Liver (tissue), 9 donors: Measurements from ENCODE around the gene CTNNA2. TPM values are rescaled to one million over a fixed set of nuclear protein-coding genes. Genes with fewer than 3 reads are reported as not detected.

ENCODE experiments used
- DNase-seq: peaks from one replicate; pipeline ENCODE4 v3.0.0-alpha.2; 2017; ENCODE audit warnings: low spot score
- H3K27ac ChIP-seq, 2 donors: one replicate each; pipeline ENCODE4 v1.7.0; 2013; ENCODE audit warnings: inconsistent platforms in 2 of 2, low read length in 2 of 2, control low read depth in 1 of 2, low read depth in 1 of 2, mild to moderate bottlenecking in 1 of 2
- H3K27me3 ChIP-seq, 4 donors: one replicate each; pipeline versions ENCODE4 v1.6.1 to v1.7.0; 2013; ENCODE audit warnings: low read length in 3 of 4, inconsistent platforms in 1 of 4, mild to moderate bottlenecking in 1 of 4, moderate library complexity in 1 of 4; ENCODE audit not compliant: control insufficient read depth in 4 of 4, insufficient read depth in 4 of 4
- H3K36me3 ChIP-seq, 4 donors: one replicate each; pipeline versions ENCODE4 v1.6.1 to v1.7.0; 2013; ENCODE audit warnings: low read length in 3 of 4, mild to moderate bottlenecking in 3 of 4, low read depth in 1 of 4, moderate library complexity in 1 of 4; ENCODE audit not compliant: control insufficient read depth in 4 of 4, insufficient read depth in 3 of 4
- H3K4me1 ChIP-seq, 4 donors: one replicate each; pipeline versions ENCODE4 v1.6.1 to v1.7.0; 2013; ENCODE audit warnings: low read length in 3 of 4, mild to moderate bottlenecking in 3 of 4, moderate library complexity in 1 of 4; ENCODE audit not compliant: control insufficient read depth in 4 of 4, insufficient read depth in 4 of 4
- H3K4me3 ChIP-seq, 3 donors: one replicate each; pipeline versions ENCODE4 v1.6.1 to v1.7.0; 2013; ENCODE audit warnings: low read length in 3 of 3, control low read depth in 1 of 3, low read depth in 1 of 3, mild to moderate bottlenecking in 1 of 3
- H3K9ac ChIP-seq, 2 donors: one replicate each; pipeline ENCODE4 v1.7.0; 2013; ENCODE audit warnings: low read length in 2 of 2, mild to moderate bottlenecking in 2 of 2, moderate library complexity in 2 of 2, control low read depth in 1 of 2, low read depth in 1 of 2
- H3K9me3 ChIP-seq, 4 donors: one replicate each; pipeline versions ENCODE4 v1.6.1 to v1.7.0; 2013; ENCODE audit warnings: low read length in 3 of 4; ENCODE audit not compliant: control insufficient read depth in 4 of 4
- EGR1 ChIP-seq, 2 donors: IDR thresholded peaks; 2 replicates each; pipeline ENCODE4 v1.6.1; 2016 to 2018; ENCODE audit warnings: antibody characterized with exemption in 2 of 2, low read depth in 2 of 2
- FOXA1 ChIP-seq: IDR thresholded peaks from 2 replicates; pipeline ENCODE4 v1.6.1; 2016; ENCODE audit warnings: antibody characterized with exemption
- FOXA2 ChIP-seq: IDR thresholded peaks from 2 replicates; pipeline ENCODE4 v1.6.1; 2016; ENCODE audit warnings: antibody characterized with exemption
- HNF4A ChIP-seq, 2 donors: conservative IDR thresholded peaks; 2 replicates each; pipeline ENCODE4 v1.6.1; 2016; ENCODE audit warnings: antibody characterized with exemption in 2 of 2, mild to moderate bottlenecking in 2 of 2
- HNF4G ChIP-seq: IDR thresholded peaks from 2 replicates; pipeline ENCODE4 v1.6.1; 2016; ENCODE audit warnings: antibody characterized with exemption
- JUND ChIP-seq, 2 donors: IDR thresholded peaks; 2 replicates each; pipeline ENCODE4 v1.6.1; 2016; ENCODE audit warnings: antibody characterized with exemption in 2 of 2
- NR2F2 ChIP-seq: IDR thresholded peaks from 2 replicates; pipeline ENCODE4 v1.6.1; 2016; ENCODE audit warnings: antibody characterized with exemption
- RAD21 ChIP-seq, 2 donors: IDR thresholded peaks; 2 replicates each; pipeline ENCODE4 v1.6.1; 2016; ENCODE audit warnings: antibody characterized with exemption in 2 of 2, mild to moderate bottlenecking in 2 of 2
- RXRA ChIP-seq, 2 donors: IDR thresholded peaks; 2 replicates each; pipeline ENCODE4 v1.6.1; 2017 to 2018; ENCODE audit warnings: antibody characterized with exemption in 2 of 2, mild to moderate bottlenecking in 1 of 2
- SP1 ChIP-seq: IDR thresholded peaks from 2 replicates; pipeline ENCODE4 v1.6.1; 2018; ENCODE audit warnings: antibody characterized with exemption, mild to moderate bottlenecking
- TAF1 ChIP-seq: conservative IDR thresholded peaks from 2 replicates; pipeline ENCODE4 v1.6.1; 2016; ENCODE audit warnings: antibody characterized with exemption, mild to moderate bottlenecking
- YY1 ChIP-seq: IDR thresholded peaks from 2 replicates; pipeline ENCODE4 v1.6.1; 2016; ENCODE audit warnings: antibody characterized with exemption, mild to moderate bottlenecking
- WGBS: extraction: QIAGEN DNeasy Blood & Tissue Kit; methylation state at CpG from one replicate; pipeline ENCODE4 v1.1.7; 2013; 5-methylcytosine and 5-hydroxymethylcytosine counted together
- polyA plus RNA-seq, 2 donors: library from polyadenylated mRNA; stranded (reverse) in 1 of 2; unstranded in 1 of 2; fragments of 200-250 nt in 1 of 2; fragments of >200 nt in 1 of 2; fragmentation: Nextera tagmentation in 1 of 2; extraction: Ambion mirVana in 1 of 2; gene quantifications; one replicate each; pipeline versions ENCODE4 v1.2.1 to v1.2.3, GENCODE V29; 2013 to 2015
- total RNA-seq, 2 donors: library from RNA; depleted of rRNA; stranded (reverse); fragments of >200 nt; gene quantifications; one replicate each; pipeline ENCODE4 v1.2.3, GENCODE V29; 2014
- TF ChIP-seq, protein P1 (sequence below): IDR thresholded peaks from 2 replicates; pipeline ENCODE4 v1.6.1; 2016; ENCODE audit warnings: antibody characterized with exemption
- TF ChIP-seq, protein P2 (sequence below): fragments of 150-350 bp; IDR thresholded peaks from 2 replicates; pipeline ENCODE4 v1.5.1; 2017; ENCODE audit warnings: improper control_type of control experiment, low read depth, low read length; ENCODE audit not compliant: missing input control
- TF ChIP-seq, protein P3 (sequence below): IDR thresholded peaks from 2 replicates; pipeline ENCODE4 v1.6.1; 2016; ENCODE audit warnings: antibody characterized with exemption
- donor health status: healthy.
- donor health status: healthy.
- donor health status: healthy.
- donor health status: healthy.
- donor health status: healthy.

Gene CTNNA2
- total and polyA plus RNA-seq, 4 donors = 0.05 TPM; not detected in 3

DNA sequence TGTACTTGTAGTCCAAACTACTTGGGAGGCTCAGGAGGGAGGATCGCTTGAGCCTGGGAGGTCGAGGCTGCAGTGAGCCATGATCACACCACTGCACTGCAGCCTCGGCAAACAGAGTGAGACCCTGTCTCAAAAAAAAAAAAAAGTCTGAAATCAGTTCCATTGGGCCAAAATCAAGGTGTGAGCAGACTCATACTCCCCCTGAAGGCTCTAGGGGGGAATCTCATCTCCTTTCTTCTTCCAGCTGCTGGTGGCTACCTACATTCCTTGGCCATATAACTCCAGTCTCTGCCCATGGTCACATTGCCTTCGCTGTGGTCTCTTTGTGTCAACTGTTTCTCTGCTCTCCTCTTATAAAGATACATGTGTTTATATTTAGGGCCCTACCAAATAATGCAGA, 557.7 kb downstream of the CTNNA2 start:
- DNase-seq = no peak
- Histone ChIP-seq H3K4me3 (no peak overlapping the region), H3K27me3 (peaks cover 0 to 10% (median 2%) of the 10 kb centered on the region in 4 donors), H3K9me3 (no peaks in the 10 kb centered on the region), H3K9ac (no peak overlapping the region), H3K27ac (no peak overlapping the region), H3K36me3 (no peaks in the 10 kb centered on the region), H3K4me1 (no peaks in the 10 kb centered on the region)
- TF ChIP-seq, protein P1, sequence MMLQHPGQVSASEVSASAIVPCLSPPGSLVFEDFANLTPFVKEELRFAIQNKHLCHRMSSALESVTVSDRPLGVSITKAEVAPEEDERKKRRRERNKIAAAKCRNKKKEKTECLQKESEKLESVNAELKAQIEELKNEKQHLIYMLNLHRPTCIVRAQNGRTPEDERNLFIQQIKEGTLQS = no peak
- TF ChIP-seq RAD21 (IDR thresholded peaks at IDR 0.05) = no peak
- no peak for TF ChIP-seq HNF4A (conservative IDR thresholded peaks at IDR 0.05)
- TF ChIP-seq, protein P2, sequence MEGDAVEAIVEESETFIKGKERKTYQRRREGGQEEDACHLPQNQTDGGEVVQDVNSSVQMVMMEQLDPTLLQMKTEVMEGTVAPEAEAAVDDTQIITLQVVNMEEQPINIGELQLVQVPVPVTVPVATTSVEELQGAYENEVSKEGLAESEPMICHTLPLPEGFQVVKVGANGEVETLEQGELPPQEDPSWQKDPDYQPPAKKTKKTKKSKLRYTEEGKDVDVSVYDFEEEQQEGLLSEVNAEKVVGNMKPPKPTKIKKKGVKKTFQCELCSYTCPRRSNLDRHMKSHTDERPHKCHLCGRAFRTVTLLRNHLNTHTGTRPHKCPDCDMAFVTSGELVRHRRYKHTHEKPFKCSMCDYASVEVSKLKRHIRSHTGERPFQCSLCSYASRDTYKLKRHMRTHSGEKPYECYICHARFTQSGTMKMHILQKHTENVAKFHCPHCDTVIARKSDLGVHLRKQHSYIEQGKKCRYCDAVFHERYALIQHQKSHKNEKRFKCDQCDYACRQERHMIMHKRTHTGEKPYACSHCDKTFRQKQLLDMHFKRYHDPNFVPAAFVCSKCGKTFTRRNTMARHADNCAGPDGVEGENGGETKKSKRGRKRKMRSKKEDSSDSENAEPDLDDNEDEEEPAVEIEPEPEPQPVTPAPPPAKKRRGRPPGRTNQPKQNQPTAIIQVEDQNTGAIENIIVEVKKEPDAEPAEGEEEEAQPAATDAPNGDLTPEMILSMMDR = no peak
- no peak for TF ChIP-seq FOXA1
- TF ChIP-seq TAF1 = no peak
- no peak for TF ChIP-seq NR2F2
- no peak for TF ChIP-seq JUND (IDR thresholded peaks at IDR 0.05)
- no peak for TF ChIP-seq FOXA2
- TF ChIP-seq, protein P3, sequence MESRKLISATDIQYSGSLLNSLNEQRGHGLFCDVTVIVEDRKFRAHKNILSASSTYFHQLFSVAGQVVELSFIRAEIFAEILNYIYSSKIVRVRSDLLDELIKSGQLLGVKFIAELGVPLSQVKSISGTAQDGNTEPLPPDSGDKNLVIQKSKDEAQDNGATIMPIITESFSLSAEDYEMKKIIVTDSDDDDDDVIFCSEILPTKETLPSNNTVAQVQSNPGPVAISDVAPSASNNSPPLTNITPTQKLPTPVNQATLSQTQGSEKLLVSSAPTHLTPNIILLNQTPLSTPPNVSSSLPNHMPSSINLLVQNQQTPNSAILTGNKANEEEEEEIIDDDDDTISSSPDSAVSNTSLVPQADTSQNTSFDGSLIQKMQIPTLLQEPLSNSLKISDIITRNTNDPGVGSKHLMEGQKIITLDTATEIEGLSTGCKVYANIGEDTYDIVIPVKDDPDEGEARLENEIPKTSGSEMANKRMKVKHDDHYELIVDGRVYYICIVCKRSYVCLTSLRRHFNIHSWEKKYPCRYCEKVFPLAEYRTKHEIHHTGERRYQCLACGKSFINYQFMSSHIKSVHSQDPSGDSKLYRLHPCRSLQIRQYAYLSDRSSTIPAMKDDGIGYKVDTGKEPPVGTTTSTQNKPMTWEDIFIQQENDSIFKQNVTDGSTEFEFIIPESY = no peak
- TF ChIP-seq RXRA (IDR thresholded peaks at IDR 0.05) = no peak
- TF ChIP-seq HNF4G = no peak
- TF ChIP-seq EGR1 (IDR thresholded peaks at IDR 0.05; ENCODE audit: low read depth in 2 of 2) = no peak
- no peak for TF ChIP-seq YY1
- no peak for TF ChIP-seq SP1
- 83% methylated on average over 4 of the region's 4 CpGs for WGBS

DNA sequence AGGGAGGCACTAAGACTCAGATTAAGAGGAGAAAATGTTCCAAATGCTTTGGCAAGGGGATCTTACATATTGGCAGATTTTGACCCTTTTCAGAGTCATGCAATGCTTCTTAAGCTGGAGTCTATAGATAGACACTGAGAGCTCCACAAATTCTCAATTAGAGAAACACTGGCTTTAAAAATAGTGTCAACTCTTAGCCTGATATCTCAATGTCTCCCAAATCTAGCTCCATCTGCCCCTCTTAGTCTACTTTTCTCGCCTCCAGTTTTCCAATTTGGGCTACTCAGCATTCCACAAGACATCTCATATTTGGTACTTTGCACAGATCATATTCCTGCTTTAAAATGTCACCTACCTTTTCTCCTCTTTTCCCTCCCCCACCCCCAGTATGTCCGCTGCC, 559.1 kb downstream of the CTNNA2 start:
- H3K36me3 ChIP-seq = no peaks in the 10 kb centered on the region

DNA sequence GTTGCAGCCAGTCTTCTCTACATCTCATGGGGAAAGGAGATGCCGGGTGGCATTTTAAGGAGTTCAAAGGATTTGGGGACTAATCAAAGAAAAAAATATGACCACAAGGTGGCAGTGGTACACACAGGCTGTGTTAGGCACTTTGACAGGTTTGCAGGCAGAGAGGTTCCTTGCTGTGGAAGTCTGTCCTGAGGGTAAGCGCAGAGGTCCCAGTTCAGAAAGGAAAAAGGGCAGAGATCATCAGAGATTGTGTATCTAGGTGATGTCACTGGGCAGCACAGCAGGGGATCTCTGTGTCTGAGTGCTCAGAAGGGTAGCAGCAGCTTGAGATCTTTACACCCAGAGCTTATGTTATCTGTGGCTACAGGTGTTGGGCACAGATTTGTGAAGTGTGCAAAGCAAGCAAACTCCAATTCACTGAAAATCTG, 560.3 kb downstream of the CTNNA2 start:
- WGBS = 10% methylated on average over 2 of the region's 2 CpGs
- Histone ChIP-seq H3K4me3 (no peak overlapping the region), H3K27me3 (peaks cover 0 to 8% (median 2%) of the 10 kb centered on the region in 4 donors), H3K27ac (no peak overlapping the region), H3K9ac (no peak overlapping the region), H3K36me3 (no peaks in the 10 kb centered on the region), H3K9me3 (no peaks in the 10 kb centered on the region), H3K4me1 (no peaks in the 10 kb centered on the region)
- TF ChIP-seq, protein P1 = no peak
- TF ChIP-seq EGR1 (IDR thresholded peaks at IDR 0.05; ENCODE audit: low read depth in 2 of 2) (no peak), TAF1 (no peak), NR2F2 (no peak), RAD21 (IDR thresholded peaks at IDR 0.05) (peak; percentile 71 to 81)
- TF ChIP-seq, protein P2 = peak; percentile 46
- DNase-seq = no peak

More for the DNA sequence above, 559.1 kb downstream of the CTNNA2 start:
- 80% methylated on average over 2 of the region's 2 CpGs for WGBS
- H3K9ac ChIP-seq = no peak overlapping the region
- H3K9me3 ChIP-seq = no peaks in the 10 kb centered on the region
- no peak overlapping the region for H3K27ac ChIP-seq
- DNase-seq = no peak
- no peak overlapping the region for H3K4me3 ChIP-seq
- H3K4me1 ChIP-seq = no peaks in the 10 kb centered on the region
- peaks cover 0 to 8% (median 2%) of the 10 kb centered on the region in 4 donors for H3K27me3 ChIP-seq
- no peak for TF ChIP-seq JUND (IDR thresholded peaks at IDR 0.05)
